PC-3 (cell line): ENCODE data around the gene DAAM1.

Source experiments
- EZH2 ChIP-seq: fragments of 300-600 bp; sonication (generic); IDR thresholded peaks from one replicate; pipeline ENCODE4 v1.6.1; 2017; ENCODE audit warnings: antibody characterized with exemption, mild to moderate bottlenecking, low read length; ENCODE audit not compliant: unreplicated experiment
- TF ChIP-seq, protein P1 (sequence below): fragments of 300-600 bp; sonication (generic); conservative IDR thresholded peaks from 2 replicates; pipeline ENCODE4 v1.5.1; 2017; ENCODE audit warnings: antibody characterized with exemption, low read depth, mild to moderate bottlenecking, low read length

DNA sequence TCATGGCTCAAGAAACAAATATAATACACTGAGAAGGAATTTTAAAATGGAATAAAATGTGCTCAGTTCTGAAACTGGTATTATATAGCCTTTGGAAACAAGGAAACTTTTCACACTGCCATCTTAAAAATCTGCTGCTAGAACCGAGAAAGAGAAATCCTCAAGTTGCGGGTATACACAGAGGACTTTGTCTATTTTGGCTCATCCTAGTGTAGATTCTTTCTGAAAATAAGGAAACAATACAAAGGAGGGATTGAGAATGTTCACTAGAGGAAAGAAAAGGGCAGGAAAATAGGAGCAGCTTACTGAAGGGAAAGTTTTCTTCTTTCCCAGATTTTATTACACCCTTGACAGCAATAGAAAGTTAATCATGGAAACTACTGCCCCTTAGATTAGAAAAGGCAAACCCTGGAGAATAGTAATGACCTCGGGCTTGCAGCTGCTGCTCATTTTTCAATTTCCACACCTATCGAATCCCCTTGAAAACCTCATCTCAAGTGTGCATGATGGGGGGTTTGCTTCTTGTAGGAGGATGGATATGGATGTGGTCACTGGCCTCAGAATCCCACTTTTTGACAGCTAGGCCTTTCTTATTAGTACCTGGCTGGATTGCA is 104.6 kb downstream of the DAAM1 start:
- TF ChIP-seq, protein P1, sequence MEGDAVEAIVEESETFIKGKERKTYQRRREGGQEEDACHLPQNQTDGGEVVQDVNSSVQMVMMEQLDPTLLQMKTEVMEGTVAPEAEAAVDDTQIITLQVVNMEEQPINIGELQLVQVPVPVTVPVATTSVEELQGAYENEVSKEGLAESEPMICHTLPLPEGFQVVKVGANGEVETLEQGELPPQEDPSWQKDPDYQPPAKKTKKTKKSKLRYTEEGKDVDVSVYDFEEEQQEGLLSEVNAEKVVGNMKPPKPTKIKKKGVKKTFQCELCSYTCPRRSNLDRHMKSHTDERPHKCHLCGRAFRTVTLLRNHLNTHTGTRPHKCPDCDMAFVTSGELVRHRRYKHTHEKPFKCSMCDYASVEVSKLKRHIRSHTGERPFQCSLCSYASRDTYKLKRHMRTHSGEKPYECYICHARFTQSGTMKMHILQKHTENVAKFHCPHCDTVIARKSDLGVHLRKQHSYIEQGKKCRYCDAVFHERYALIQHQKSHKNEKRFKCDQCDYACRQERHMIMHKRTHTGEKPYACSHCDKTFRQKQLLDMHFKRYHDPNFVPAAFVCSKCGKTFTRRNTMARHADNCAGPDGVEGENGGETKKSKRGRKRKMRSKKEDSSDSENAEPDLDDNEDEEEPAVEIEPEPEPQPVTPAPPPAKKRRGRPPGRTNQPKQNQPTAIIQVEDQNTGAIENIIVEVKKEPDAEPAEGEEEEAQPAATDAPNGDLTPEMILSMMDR = no peak
- no peak for TF ChIP-seq EZH2
